GM18861 (cell line): ENCODE data around the gene UPK3A.
"Not testable (repeated sequence)": the region's sequence is repeated elsewhere in the genome, so short reads cannot be mapped to it uniquely, and the experiment has no call there.

Experiments
- ATAC-seq: cut with Tn5 transposase; IDR thresholded peaks from one replicate; pipeline ENCODE4 v1.9.1; 2021; ENCODE audit not compliant: unreplicated experiment

UPK3A gene

GRCh38 chr22:45324311-45324711 is 39.6 kb downstream of the UPK3A start:
- no peak for ATAC-seq

GRCh38 chr22:45328261-45328660 is 43.5 kb downstream of the UPK3A start:
- ATAC-seq: not testable (repeated sequence)

GRCh38 chr22:45328822-45329529 is 44.2 kb downstream of the UPK3A start:
- no peak for ATAC-seq

- no peak for ATAC-seq
These were observed 44.8 kb downstream of the UPK3A start for GRCh38 chr22:45329530-45329936.

- ATAC-seq: no peak
These were observed 45.8 kb downstream of the UPK3A start for GRCh38 chr22:45330548-45330947.

GRCh38 chr22:45331486-45331885 is 46.7 kb downstream of the UPK3A start:
- ATAC-seq: no peak

- no peak for ATAC-seq
These were observed 47.3 kb downstream of the UPK3A start for GRCh38 chr22:45332001-45332400.

GRCh38 chr22:45334068-45334467 is 49.3 kb downstream of the UPK3A start:
- no peak for ATAC-seq

- ATAC-seq: no peak
These were observed 49.8 kb downstream of the UPK3A start for GRCh38 chr22:45334528-45334927.

- no peak for ATAC-seq
These were observed 50.5 kb downstream of the UPK3A start for GRCh38 chr22:45335021-45335818.

- ATAC-seq: no peak
These were observed 51.2 kb downstream of the UPK3A start for GRCh38 chr22:45335854-45336522.

- no peak for ATAC-seq
These were observed 52.3 kb downstream of the UPK3A start for GRCh38 chr22:45336971-45337431.

GRCh38 chr22:45337536-45337935 is 52.8 kb downstream of the UPK3A start:
- no peak for ATAC-seq

- ATAC-seq: no peak
These were observed 54.0 kb downstream of the UPK3A start for GRCh38 chr22:45338795-45339194.

GRCh38 chr22:45340323-45340722 is 55.6 kb downstream of the UPK3A start:
- no peak for ATAC-seq

- ATAC-seq: no peak
These were observed 56.7 kb downstream of the UPK3A start for GRCh38 chr22:45341498-45341897.

GRCh38 chr22:45343143-45343542 is 58.4 kb downstream of the UPK3A start:
- no peak for ATAC-seq

GRCh38 chr22:45344334-45344733 is 59.6 kb downstream of the UPK3A start:
- no peak for ATAC-seq
